Endodermal cell (in vitro differentiated cells): Measurements from ENCODE around the gene PRR30. TPM values are rescaled to one million over a fixed set of nuclear protein-coding genes. Genes with fewer than 3 reads are reported as not detected.

Experiments
- DNase-seq: peaks from one replicate; pipeline ENCODE4 v3.0.0-alpha.2; 2017
- H3K27ac ChIP-seq: 2 replicates; pipeline ENCODE4 v1.5.1; 2013; ENCODE audit warnings: mild to moderate bottlenecking, low read depth, low read length, moderate library complexity
- H3K27me3 ChIP-seq: 2 replicates; pipeline ENCODE4 v1.6.1; 2013; ENCODE audit warnings: mild to moderate bottlenecking, low read length, moderate library complexity; ENCODE audit not compliant: insufficient read depth, control insufficient read depth, poor library complexity, severe bottlenecking
- H3K36me3 ChIP-seq: 2 replicates; pipeline ENCODE4 v1.7.0; 2013; ENCODE audit warnings: mild to moderate bottlenecking, low read length, moderate library complexity; ENCODE audit not compliant: control insufficient read depth, insufficient read depth
- H3K4me1 ChIP-seq: one replicate; pipeline ENCODE4 v1.7.0; 2013; ENCODE audit warnings: low read length; ENCODE audit not compliant: control insufficient read depth, insufficient read depth
- H3K4me3 ChIP-seq: 2 replicates; pipeline ENCODE4 v1.5.1; 2013; ENCODE audit warnings: mild to moderate bottlenecking, low read length, moderate library complexity
- H3K9ac ChIP-seq: 2 replicates; pipeline ENCODE4 v1.6.1; 2013; ENCODE audit warnings: mild to moderate bottlenecking, low read length, moderate library complexity; ENCODE audit not compliant: poor library complexity, severe bottlenecking; ENCODE audit errors: extremely low read depth
- H3K9me3 ChIP-seq: 2 replicates; pipeline ENCODE4 v1.6.1; 2013; ENCODE audit warnings: mild to moderate bottlenecking, low read length, moderate library complexity; ENCODE audit not compliant: control insufficient read depth
- H3K27ac Mint-ChIP-seq: 2 replicates; pipeline ENCODE4 v1.8.0; 2020; ENCODE audit warnings: mixed read lengths
- H3K27me3 Mint-ChIP-seq: 2 replicates; pipeline ENCODE4 v1.8.0; 2021; ENCODE audit warnings: mild to moderate bottlenecking, mixed read lengths; ENCODE audit not compliant: insufficient read depth
- H3K36me3 Mint-ChIP-seq: 2 replicates; pipeline ENCODE4 v1.8.0; 2020; ENCODE audit warnings: low read depth, mixed read lengths
- H3K4me1 Mint-ChIP-seq: 2 replicates; pipeline ENCODE4 v1.8.0; 2020; ENCODE audit warnings: mixed read lengths
- H3K4me3 Mint-ChIP-seq: 2 replicates; pipeline ENCODE4 v1.8.0; 2020; ENCODE audit warnings: mild to moderate bottlenecking, moderate library complexity, mixed read lengths
- H3K9me3 Mint-ChIP-seq: 2 replicates; pipeline ENCODE4 v1.8.0; 2020; ENCODE audit warnings: mild to moderate bottlenecking, mixed read lengths
- WGBS, 2 experiments: methylation state at CpG; one replicate each; pipeline versions ENCODE4 v1.1.5 to v1.1.7; 2013; ENCODE audit warnings: missing lambda C conversion rate in 2 of 2, mixed read lengths in 1 of 2; ENCODE audit not compliant: insufficient coverage in 1 of 2, insufficient read length in 1 of 2; 5-methylcytosine and 5-hydroxymethylcytosine counted together
- total RNA-seq, 2 donors: library from RNA; stranded (reverse); fragmentation: NEBNext Ultra II Directional in 1 of 2; extraction: Animal tissue kit (Norgen Biotek cat#: 25700) in 1 of 2; gene quantifications; 2 replicates in 1 of 2; 3 replicates in 1 of 2; pipeline ENCODE4 v1.2.1, GENCODE V29; 2021
- TF ChIP-seq, protein P1 (sequence below): fragments of 200-600 bp; sonication (generic); conservative IDR thresholded peaks from 2 replicates; pipeline ENCODE4 v1.5.0; 2021; ENCODE audit warnings: antibody characterized with exemption, mild to moderate bottlenecking

Gene PRR30
- total RNA-seq, 2 donors from 2014 or later: not detected

DNA sequence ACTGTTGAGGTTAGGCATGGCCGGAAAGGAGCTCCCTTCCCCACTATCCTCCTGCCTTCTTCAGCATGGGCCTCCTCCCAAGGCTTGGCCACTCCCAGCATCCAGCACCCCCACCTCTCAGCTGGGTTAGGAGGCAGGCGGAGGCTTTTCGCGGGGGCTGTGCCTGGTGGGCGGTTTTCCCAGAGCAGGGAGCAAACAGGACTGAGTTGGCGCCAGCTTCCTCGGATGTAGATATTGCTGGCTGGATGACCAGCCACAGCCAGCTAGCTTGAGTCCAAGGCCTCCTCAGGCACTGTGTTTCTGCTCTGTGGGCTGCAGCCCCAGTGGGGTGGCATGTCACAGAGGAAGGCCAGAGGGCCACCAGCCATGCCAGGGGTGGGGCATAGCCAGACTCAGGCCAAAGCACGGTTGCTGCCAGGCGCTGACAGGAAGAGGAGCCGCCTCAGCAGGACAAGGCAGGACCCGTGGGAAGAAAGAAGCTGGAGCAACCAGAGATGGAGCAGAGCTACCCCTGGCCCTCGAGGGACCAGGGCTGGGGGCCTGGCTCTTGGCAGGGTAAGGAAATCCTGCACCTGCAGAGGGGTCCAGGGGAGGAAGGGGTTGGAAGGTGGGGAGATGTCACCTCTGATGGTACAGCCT, 9.7 kb upstream of the PRR30 start, which contains the start of gene TCF23:
TCF23 (plus strand) TSS at position 204 of the 639 bp plus-strand sequence; CDS start at position 334, 130 bp downstream.
- no peaks in the 10 kb centered on the region for H3K36me3 ChIP-seq
- peaks cover 3% of the 10 kb centered on the region for H3K27me3 Mint-ChIP-seq
- no peak within 1 kb of the TSS for H3K27ac Mint-ChIP-seq
- TF ChIP-seq, protein P1, sequence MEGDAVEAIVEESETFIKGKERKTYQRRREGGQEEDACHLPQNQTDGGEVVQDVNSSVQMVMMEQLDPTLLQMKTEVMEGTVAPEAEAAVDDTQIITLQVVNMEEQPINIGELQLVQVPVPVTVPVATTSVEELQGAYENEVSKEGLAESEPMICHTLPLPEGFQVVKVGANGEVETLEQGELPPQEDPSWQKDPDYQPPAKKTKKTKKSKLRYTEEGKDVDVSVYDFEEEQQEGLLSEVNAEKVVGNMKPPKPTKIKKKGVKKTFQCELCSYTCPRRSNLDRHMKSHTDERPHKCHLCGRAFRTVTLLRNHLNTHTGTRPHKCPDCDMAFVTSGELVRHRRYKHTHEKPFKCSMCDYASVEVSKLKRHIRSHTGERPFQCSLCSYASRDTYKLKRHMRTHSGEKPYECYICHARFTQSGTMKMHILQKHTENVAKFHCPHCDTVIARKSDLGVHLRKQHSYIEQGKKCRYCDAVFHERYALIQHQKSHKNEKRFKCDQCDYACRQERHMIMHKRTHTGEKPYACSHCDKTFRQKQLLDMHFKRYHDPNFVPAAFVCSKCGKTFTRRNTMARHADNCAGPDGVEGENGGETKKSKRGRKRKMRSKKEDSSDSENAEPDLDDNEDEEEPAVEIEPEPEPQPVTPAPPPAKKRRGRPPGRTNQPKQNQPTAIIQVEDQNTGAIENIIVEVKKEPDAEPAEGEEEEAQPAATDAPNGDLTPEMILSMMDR: no peak
- H3K9ac ChIP-seq: no peak within 1 kb of the TSS
- H3K27ac ChIP-seq: no peak within 1 kb of the TSS
- DNase-seq: no peak
- H3K36me3 Mint-ChIP-seq: no peaks in the 10 kb centered on the region
- H3K4me3 Mint-ChIP-seq: no peak within 1 kb of the TSS
- H3K4me1 Mint-ChIP-seq: no peaks in the 10 kb centered on the region
- no peaks in the 10 kb centered on the region for H3K9me3 Mint-ChIP-seq
- H3K4me1 ChIP-seq: no peaks in the 10 kb centered on the region
- no peaks in the 10 kb centered on the region for H3K9me3 ChIP-seq
- WGBS, 2 experiments: 93% methylated on average over 7 to 12 of the region's 12 CpGs
- no peak within 1 kb of the TSS for H3K4me3 ChIP-seq
- no peaks in the 10 kb centered on the region for H3K27me3 ChIP-seq

DNA sequence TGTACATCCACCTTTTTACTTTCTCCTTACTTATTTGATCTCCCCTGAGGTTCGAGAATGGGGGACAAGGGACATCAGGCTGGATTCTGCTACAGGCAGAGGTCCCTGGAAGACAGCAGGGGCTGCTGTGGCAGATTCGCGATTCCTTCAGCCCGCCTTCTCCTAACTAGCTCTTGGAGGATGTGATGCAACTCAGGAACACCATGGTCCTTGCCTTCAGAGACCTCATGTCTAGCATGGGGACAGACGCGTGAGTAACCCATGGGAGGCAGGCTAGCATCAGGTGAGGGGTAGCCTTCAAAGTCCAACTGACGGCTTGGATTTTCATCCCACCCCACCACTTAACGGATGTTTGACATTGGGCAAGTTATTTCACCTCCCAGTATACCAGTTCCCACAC, 8.7 kb upstream of the PRR30 start:
- no peak overlapping the region for H3K9ac ChIP-seq
- TF ChIP-seq, protein P1: no peak
- no peaks in the 10 kb centered on the region for H3K36me3 ChIP-seq
- Mint-ChIP-seq H3K36me3 (no peaks in the 10 kb centered on the region), H3K27ac (no peak overlapping the region), H3K27me3 (peaks cover 11% of the 10 kb centered on the region), H3K4me3 (no peak overlapping the region), H3K4me1 (no peaks in the 10 kb centered on the region), H3K9me3 (no peaks in the 10 kb centered on the region)
- no peak overlapping the region for H3K27ac ChIP-seq
- WGBS, 2 experiments: 95% methylated on average over 8 of the region's 8 CpGs
- H3K4me3 ChIP-seq: no peak overlapping the region
- no peaks in the 10 kb centered on the region for H3K4me1 ChIP-seq
- DNase-seq: no peak
- H3K27me3 ChIP-seq: peaks cover 6% of the 10 kb centered on the region
- no peaks in the 10 kb centered on the region for H3K9me3 ChIP-seq

DNA sequence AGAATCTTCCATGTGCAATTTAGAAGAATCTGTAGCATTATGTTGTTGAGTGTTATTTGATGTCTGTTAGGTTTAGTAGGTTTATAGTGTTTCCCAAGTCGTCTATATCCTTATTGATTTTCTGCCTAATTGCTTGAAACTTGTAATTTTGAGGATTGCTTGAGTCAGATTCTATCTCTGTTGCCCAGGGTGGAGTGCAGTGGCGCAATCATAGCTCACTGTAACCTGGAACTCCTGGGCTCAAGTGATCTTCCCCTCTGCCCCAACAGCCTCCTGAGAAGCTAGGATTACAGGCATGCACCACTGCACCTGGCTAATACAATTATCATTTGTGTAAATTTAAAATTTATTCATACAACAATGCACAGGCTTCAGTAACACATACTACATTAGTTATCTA, 6.5 kb upstream of the PRR30 start:
- peaks cover 14% of the 10 kb centered on the region for H3K27me3 Mint-ChIP-seq
- no peaks in the 10 kb centered on the region for H3K36me3 Mint-ChIP-seq
- WGBS, 2 experiments: 91 to 93% methylated on average over 2 of the region's 2 CpGs
- H3K4me3 ChIP-seq: no peak overlapping the region
- H3K27ac Mint-ChIP-seq: no peak overlapping the region
- TF ChIP-seq, protein P1: no peak
- H3K27ac ChIP-seq: no peak overlapping the region
- H3K4me1 Mint-ChIP-seq: no peaks in the 10 kb centered on the region
- H3K27me3 ChIP-seq: peaks cover 6% of the 10 kb centered on the region
- H3K9me3 Mint-ChIP-seq: no peaks in the 10 kb centered on the region
- no peaks in the 10 kb centered on the region for H3K9me3 ChIP-seq
- H3K9ac ChIP-seq: no peak overlapping the region
- no peak for DNase-seq
- no peaks in the 10 kb centered on the region for H3K36me3 ChIP-seq
- no peak overlapping the region for H3K4me3 Mint-ChIP-seq
- no peaks in the 10 kb centered on the region for H3K4me1 ChIP-seq
